SK-N-SH treated with all-trans-retinoic acid at 6 μM for 48 hours (cell line): Measurements from ENCODE around the gene ERP27.

ENCODE experiments used
- ATAC-seq: fragments of 200-7000 bp; cut with Tn5 transposase; 3 replicates; pipeline ENCODE4 v1.9.1; 2020; ENCODE audit warnings: mild to moderate bottlenecking, moderate library complexity
- ARNTL ChIP-seq: fragments of 450-650 bp; formaldehyde crosslinking; IDR thresholded peaks from 2 replicates; pipeline ENCODE4 v1.5.0; 2020; ENCODE audit warnings: low read depth, mild to moderate bottlenecking, moderate library complexity, borderline replicate concordance
- BACH2 ChIP-seq: fragments of 250-450 bp; sonication (Bioruptor Pico); IDR thresholded peaks from 2 replicates; pipeline ENCODE4 v1.9.0; 2021; ENCODE audit warnings: mild to moderate bottlenecking, borderline replicate concordance
- CREB5 ChIP-seq: fragments of 250-450 bp; sonication (Bioruptor Pico); IDR thresholded peaks from 2 replicates; pipeline ENCODE4 v1.5.1; 2020; ENCODE audit warnings: low read depth, mild to moderate bottlenecking, moderate library complexity
- ISL1 ChIP-seq: fragments of 250-450 bp; sonication (Bioruptor Pico); IDR thresholded peaks from 2 replicates; pipeline ENCODE4 v2.1.2; 2022; ENCODE audit warnings: mild to moderate bottlenecking, moderate library complexity
- OSR1 ChIP-seq: fragments of 250-450 bp; sonication (Bioruptor Pico); IDR thresholded peaks from 2 replicates; pipeline ENCODE4 v1.8.0; 2022; ENCODE audit warnings: moderate library complexity, mild to moderate bottlenecking, inconsistent platforms
- PATZ1 ChIP-seq: fragments of 250-450 bp; sonication (Bioruptor Pico); IDR thresholded peaks from 2 replicates; pipeline ENCODE4 v1.8.0; 2020; ENCODE audit warnings: mild to moderate bottlenecking, moderate library complexity, borderline replicate concordance
- POU6F1 ChIP-seq: fragments of 250-450 bp; sonication (Bioruptor Pico); IDR thresholded peaks from 2 replicates; pipeline ENCODE4 v1.8.0; 2021; ENCODE audit warnings: low read depth, mild to moderate bottlenecking, moderate library complexity, borderline replicate concordance
- RARB ChIP-seq: fragments of 250-450 bp; sonication (Bioruptor Pico); IDR thresholded peaks from 2 replicates; pipeline ENCODE4 v1.8.0; 2021; ENCODE audit warnings: mild to moderate bottlenecking, moderate library complexity
- SNAI2 ChIP-seq: fragments of 250-450 bp; sonication (Bioruptor Pico); IDR thresholded peaks from 2 replicates; pipeline ENCODE4 v1.5.0; 2020; ENCODE audit warnings: mild to moderate bottlenecking, moderate library complexity
- TSHZ2 ChIP-seq: fragments of 250-450 bp; sonication (Bioruptor Pico); IDR thresholded peaks from 2 replicates; pipeline ENCODE4 v1.5.0; 2020; ENCODE audit warnings: mild to moderate bottlenecking, moderate library complexity
- ZFP3 ChIP-seq: fragments of 250-450 bp; sonication (Bioruptor Pico); IDR thresholded peaks from 2 replicates; pipeline ENCODE4 v1.5.0; 2020; ENCODE audit warnings: mild to moderate bottlenecking, moderate library complexity
- ZFP30 ChIP-seq: fragments of 450-650 bp; formaldehyde crosslinking; IDR thresholded peaks from 2 replicates; pipeline ENCODE4 v1.5.0; 2022; ENCODE audit warnings: mild to moderate bottlenecking, moderate library complexity
- ZNF565 ChIP-seq: fragments of 450-650 bp; formaldehyde crosslinking; conservative IDR thresholded peaks from 2 replicates; pipeline ENCODE4 v1.5.0; 2020; ENCODE audit warnings: low read depth, mild to moderate bottlenecking, moderate library complexity
- ZNF70 ChIP-seq: fragments of 450-650 bp; formaldehyde crosslinking; IDR thresholded peaks from 2 replicates; pipeline ENCODE4 v1.5.0; 2020; ENCODE audit warnings: mild to moderate bottlenecking, moderate library complexity
- ZNF8 ChIP-seq: fragments of 450-650 bp; formaldehyde crosslinking; IDR thresholded peaks from 2 replicates; pipeline ENCODE4 v1.5.0; 2020; ENCODE audit warnings: mild to moderate bottlenecking, moderate library complexity

ERP27 gene

GRCh38 chr12:14901228-14901562 lies 37.1 kb downstream of the ERP27 start:
- peak; percentile 37; the same call in 2 of the 3 replicates for ATAC-seq
- TF ChIP-seq ZFP3 (CRISPR knock-in tag) (no peak), ISL1 (CRISPR knock-in tag) (no peak), ZNF8 (CRISPR knock-in tag) (no peak), ZNF70 (CRISPR knock-in tag) (no peak), CREB5 (CRISPR knock-in tag) (no peak), TSHZ2 (CRISPR knock-in tag) (no peak)

- no peak for ATAC-seq
- TF ChIP-seq ISL1 (CRISPR knock-in tag) (no peak), ZFP30 (no peak), ZNF565 (CRISPR knock-in tag) (no peak), TSHZ2 (CRISPR knock-in tag) (no peak), PATZ1 (CRISPR knock-in tag) (no peak), OSR1 (CRISPR knock-in tag) (no peak), BACH2 (CRISPR knock-in tag) (no peak), ARNTL (no peak), SNAI2 (no peak)
- TF ChIP-seq, all 23 proteins: peak for 0
These were observed 37.7 kb downstream of the ERP27 start for GRCh38 chr12:14900521-14901227.

GRCh38 chr12:14896521-14897169 lies 41.7 kb downstream of the ERP27 start:
- TF ChIP-seq ISL1 (CRISPR knock-in tag) = peak; percentile 54; the same call in 1 of the 2 replicates
- no peak for TF ChIP-seq ZNF70 (CRISPR knock-in tag)
- ATAC-seq = peak; percentile 75

- no peak for ATAC-seq
- TF ChIP-seq POU6F1 (CRISPR knock-in tag) (no peak), RARB (CRISPR knock-in tag) (no peak), ARNTL (no peak)
- TF ChIP-seq, all 23 proteins: peak for 0
These were observed 44.7 kb downstream of the ERP27 start for GRCh38 chr12:14893506-14894250.
